ENCODE data around the gene GPR157. TPM values are rescaled to one million over a fixed set of nuclear protein-coding genes. Genes with fewer than 3 reads are reported as not detected.

The GPR157 gene
- total and polyA plus RNA-seq, 2 of the 13 experiments (the other 11 are each of a cell fraction or from before 2014, with no cell fraction given), result 10.1 to 19.2 TPM

DNA sequence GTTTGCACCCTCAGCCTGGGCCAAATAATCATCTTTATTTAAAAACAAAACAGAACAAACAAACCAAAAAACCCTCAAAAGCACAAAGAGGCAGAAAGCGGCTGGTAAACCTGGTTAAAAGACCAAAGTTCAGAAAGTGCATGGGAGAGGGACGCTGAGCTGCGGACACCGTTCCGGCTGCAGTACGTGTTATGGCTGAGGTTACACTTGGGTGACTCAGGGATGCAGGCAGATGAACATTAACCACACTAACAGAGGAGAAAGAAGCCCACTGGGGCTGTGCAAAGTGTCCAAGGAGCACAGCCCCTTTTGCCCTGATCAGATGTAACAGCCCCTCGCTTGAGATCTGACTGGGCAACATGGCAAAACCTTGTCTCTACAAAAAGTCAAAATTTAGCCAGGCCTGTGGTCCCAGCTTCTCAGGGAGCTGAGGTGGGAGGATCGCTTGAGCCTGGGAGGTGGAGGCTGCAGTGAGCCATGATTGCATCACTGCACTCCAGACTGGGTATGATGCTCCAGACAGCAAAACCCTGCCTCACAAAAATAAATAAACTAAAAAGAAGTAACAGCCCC is 28.3 kb downstream of the GPR157 start (continued):
- TF ChIP-seq HHEX (CRISPR knock-in tag; IDR thresholded peaks at IDR 0.05) (no peak), MTERF4 (CRISPR knock-in tag; IDR thresholded peaks at IDR 0.05) (no peak), EZH2 (conservative IDR thresholded peaks at IDR 0.05; ENCODE audit: low read depth, low read length) (no peak), ZNF44 (CRISPR knock-in tag; IDR thresholded peaks at IDR 0.05) (no peak), ZNF841 (CRISPR knock-in tag; IDR thresholded peaks at IDR 0.05; ENCODE audit: borderline replicate concordance) (no peak), ZNF101 (CRISPR knock-in tag; IDR thresholded peaks at IDR 0.05; ENCODE audit: borderline replicate concordance, low read depth) (no peak), BRD4 (CRISPR knock-in tag; IDR thresholded peaks at IDR 0.05) (peak; percentile 38; the same call in 1 of the 2 replicates), ZNF10 (CRISPR knock-in tag; IDR thresholded peaks at IDR 0.05; ENCODE audit: borderline replicate concordance, low read depth) (no peak), ZNF790 (CRISPR knock-in tag; IDR thresholded peaks at IDR 0.05; ENCODE audit: borderline replicate concordance) (no peak), CSRNP2 (CRISPR knock-in tag; conservative IDR thresholded peaks at IDR 0.05; ENCODE audit: low read depth) (no peak), ZFP62 (CRISPR knock-in tag; IDR thresholded peaks at IDR 0.05) (no peak)
- TF ChIP-seq, protein P1, sequence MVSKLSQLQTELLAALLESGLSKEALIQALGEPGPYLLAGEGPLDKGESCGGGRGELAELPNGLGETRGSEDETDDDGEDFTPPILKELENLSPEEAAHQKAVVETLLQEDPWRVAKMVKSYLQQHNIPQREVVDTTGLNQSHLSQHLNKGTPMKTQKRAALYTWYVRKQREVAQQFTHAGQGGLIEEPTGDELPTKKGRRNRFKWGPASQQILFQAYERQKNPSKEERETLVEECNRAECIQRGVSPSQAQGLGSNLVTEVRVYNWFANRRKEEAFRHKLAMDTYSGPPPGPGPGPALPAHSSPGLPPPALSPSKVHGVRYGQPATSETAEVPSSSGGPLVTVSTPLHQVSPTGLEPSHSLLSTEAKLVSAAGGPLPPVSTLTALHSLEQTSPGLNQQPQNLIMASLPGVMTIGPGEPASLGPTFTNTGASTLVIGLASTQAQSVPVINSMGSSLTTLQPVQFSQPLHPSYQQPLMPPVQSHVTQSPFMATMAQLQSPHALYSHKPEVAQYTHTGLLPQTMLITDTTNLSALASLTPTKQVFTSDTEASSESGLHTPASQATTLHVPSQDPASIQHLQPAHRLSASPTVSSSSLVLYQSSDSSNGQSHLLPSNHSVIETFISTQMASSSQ (IDR thresholded peaks at IDR 0.05; ENCODE audit: low read depth), result no peak; the same call in 1 of the 2 replicates
- TF ChIP-seq, protein P1 (CRISPR knock-in tag; IDR thresholded peaks at IDR 0.05; ENCODE audit: borderline replicate concordance), result no peak; the same call in 1 of the 2 replicates
- TF ChIP-seq, protein P2, sequence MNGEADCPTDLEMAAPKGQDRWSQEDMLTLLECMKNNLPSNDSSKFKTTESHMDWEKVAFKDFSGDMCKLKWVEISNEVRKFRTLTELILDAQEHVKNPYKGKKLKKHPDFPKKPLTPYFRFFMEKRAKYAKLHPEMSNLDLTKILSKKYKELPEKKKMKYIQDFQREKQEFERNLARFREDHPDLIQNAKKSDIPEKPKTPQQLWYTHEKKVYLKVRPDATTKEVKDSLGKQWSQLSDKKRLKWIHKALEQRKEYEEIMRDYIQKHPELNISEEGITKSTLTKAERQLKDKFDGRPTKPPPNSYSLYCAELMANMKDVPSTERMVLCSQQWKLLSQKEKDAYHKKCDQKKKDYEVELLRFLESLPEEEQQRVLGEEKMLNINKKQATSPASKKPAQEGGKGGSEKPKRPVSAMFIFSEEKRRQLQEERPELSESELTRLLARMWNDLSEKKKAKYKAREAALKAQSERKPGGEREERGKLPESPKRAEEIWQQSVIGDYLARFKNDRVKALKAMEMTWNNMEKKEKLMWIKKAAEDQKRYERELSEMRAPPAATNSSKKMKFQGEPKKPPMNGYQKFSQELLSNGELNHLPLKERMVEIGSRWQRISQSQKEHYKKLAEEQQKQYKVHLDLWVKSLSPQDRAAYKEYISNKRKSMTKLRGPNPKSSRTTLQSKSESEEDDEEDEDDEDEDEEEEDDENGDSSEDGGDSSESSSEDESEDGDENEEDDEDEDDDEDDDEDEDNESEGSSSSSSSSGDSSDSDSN (CRISPR knock-in tag; IDR thresholded peaks at IDR 0.05), result peak; percentile 49; the same call in 1 of the 2 replicates
- TF ChIP-seq, protein P3, sequence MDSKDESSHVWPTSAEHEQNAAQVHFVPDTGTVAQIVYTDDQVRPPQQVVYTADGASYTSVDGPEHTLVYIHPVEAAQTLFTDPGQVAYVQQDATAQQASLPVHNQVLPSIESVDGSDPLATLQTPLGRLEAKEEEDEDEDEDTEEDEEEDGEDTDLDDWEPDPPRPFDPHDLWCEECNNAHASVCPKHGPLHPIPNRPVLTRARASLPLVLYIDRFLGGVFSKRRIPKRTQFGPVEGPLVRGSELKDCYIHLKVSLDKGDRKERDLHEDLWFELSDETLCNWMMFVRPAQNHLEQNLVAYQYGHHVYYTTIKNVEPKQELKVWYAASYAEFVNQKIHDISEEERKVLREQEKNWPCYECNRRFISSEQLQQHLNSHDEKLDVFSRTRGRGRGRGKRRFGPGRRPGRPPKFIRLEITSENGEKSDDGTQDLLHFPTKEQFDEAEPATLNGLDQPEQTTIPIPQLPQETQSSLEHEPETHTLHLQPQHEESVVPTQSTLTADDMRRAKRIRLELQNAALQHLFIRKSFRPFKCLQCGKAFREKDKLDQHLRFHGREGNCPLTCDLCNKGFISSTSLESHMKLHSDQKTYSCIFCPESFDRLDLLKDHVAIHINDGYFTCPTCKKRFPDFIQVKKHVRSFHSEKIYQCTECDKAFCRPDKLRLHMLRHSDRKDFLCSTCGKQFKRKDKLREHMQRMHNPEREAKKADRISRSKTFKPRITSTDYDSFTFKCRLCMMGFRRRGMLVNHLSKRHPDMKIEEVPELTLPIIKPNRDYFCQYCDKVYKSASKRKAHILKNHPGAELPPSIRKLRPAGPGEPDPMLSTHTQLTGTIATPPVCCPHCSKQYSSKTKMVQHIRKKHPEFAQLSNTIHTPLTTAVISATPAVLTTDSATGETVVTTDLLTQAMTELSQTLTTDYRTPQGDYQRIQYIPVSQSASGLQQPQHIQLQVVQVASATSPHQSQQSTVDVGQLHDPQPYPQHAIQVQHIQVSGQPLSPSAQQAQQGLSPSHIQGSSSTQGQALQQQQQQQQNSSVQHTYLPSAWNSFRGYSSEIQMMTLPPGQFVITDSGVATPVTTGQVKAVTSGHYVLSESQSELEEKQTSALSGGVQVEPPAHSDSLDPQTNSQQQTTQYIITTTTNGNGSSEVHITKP (CRISPR knock-in tag; IDR thresholded peaks at IDR 0.05; ENCODE audit: low read depth), result 0 out of 2 replicates have a peak, but pooled peaks have one; percentile 23

Measured in HepG2 (cell line).